ENCODE data around the gene GPR17.

DNA sequence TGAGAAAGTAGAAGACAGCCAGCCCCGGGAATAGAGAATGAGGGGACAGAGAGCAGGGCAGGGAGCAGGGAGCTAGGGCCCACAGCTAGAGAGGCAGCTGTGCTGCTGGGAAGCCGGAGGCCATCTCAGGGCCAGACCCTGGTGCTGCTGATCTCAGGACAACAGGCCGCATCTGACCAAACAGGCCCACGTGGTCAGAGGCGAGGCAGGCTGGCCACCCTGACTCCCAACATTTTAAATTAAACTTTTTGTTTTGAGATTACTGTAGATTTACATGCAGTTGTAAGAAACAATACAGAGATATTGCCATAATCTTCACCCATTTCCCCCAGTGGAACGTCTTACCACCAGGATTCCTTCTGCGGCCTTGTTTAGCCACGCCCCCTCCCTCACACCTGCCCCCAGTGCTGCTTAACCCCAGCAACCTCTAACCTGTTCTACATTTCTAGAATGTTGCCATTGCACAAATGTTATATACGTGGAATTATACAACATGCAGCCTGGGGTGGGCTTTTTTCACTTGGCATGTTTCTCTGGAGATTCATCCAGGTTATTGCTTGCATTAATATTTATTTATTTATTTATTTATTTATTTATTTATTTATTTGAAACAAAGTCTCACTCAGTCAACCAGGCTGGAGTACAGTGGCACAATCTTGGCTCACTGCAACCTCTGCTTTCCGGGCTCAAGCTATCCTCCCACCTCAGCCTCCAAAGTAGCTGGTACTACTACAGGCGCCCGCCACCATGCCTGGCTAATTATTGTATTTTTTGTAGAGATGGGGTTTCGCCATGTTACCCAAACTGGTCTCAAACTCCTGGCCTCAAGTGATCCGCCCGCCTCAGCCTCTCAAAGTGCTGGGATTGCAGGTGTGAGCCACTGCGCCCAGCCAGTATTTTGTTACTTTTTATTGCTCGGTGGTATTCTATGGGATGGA lies 48.6 kb upstream of the GPR17 start:
- TF ChIP-seq CTCF (IDR thresholded peaks at IDR 0.05), result no peak
- TF ChIP-seq POLR2A (IDR thresholded peaks at IDR 0.05), result no peak

Measured in esophagus squamous epithelium (tissue), 4 donors.